ENCODE results near the gene RAB13.

GRCh38 chr1:153968000-153968363, 18.2 kb downstream of the RAB13 start:
- no peak for TF ChIP-seq CTCF (IDR thresholded peaks at IDR 0.05; ENCODE audit: borderline replicate concordance, extremely low read depth, low read length, poor library complexity, severe bottlenecking)
- no peak for TF ChIP-seq EZH2 (IDR thresholded peaks at IDR 0.05; ENCODE audit: borderline replicate concordance, low read depth, low read length, severe bottlenecking)

Data from DND-41 (cell line).